K562 treated with DMSO at 1 percent for 12 hours (cell line): ENCODE results near the gene LRRC19. TPM values are rescaled to one million over a fixed set of nuclear protein-coding genes. Genes with fewer than 3 reads are reported as not detected.

ENCODE experiments used
- total RNA-seq: library from RNA; unstranded; fragments of 300-600 nt; gene quantifications from 2 replicates; pipeline ENCODE4 v1.2.3, GENCODE V29; 2022; ENCODE audit not compliant: insufficient read depth

LRRC19 gene
- total RNA-seq, result not detected in 2 replicates

DNA sequence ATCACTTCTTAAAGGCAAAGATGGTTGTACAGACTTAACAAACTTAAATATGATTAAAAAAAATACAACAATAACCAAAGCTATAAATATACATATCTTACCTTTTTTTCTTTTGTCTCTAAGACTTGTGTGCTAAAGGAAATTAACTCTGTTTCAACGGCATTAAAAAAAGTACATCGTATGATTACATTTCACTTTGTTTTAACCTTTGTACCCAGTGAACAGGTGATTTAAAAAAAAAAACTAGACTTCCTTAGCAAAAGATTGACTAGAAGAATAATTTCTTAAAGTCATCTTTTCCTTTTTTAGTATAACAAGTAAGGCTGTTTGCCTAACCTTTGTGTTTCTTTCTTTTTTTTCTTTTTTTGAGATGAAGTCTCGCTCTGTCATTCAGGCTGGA is at the start of gene LRRC19:
TSS of gene LRRC19 (minus strand) at position 182 of the 400 bp plus-strand sequence. CDS start 5,978 bp downstream, outside the sequence.

DNA sequence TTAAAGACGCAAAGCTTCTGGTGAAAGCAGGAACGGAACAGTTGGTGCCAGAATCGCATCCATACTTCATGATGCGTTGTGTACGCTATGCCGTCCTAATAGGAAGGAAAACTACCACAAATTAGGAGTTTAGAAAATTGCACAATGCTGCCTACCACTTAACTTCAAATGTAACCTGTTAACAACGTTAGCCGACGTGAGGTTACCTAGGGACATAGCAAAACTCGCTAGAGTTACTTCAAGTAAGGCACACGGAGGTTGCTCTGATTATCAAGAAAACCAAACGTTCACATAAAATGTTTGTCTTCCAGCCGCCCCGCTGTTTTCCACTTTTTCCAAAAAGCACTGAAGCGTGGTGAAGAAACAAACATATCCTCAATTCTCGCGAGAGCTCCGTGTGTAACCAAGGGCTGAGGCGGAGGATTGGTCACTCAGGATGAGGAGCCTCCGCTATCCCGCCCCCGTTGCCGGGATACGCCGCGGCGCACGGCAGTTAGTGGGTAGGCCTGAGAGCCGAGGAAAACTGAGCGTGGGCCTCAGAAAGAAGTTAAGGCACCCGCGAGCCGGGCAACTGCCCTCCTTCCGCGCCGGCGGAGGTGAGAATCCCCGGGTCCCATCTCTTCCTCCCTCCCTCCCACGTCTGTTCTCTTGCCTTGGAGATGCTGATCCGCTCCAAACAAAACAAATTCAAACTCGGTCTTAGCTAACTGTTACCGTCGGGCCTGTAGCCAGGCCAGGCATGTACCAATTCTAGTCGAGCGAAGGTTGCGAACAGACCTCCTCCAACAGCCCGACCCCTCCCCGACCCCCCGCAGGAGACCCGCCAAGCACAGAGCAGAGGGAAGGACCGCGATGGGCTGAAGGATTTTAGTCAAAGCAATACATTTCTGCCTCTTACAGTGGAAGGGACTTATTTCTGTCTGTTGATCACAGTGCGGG is 49.3 kb downstream of the LRRC19 start, which contains the start of gene IFT74:
TSS of gene IFT74 (plus strand) at position 492 of the 939 bp plus-strand sequence. CDS start 5,556 bp downstream, outside the sequence.

DNA sequence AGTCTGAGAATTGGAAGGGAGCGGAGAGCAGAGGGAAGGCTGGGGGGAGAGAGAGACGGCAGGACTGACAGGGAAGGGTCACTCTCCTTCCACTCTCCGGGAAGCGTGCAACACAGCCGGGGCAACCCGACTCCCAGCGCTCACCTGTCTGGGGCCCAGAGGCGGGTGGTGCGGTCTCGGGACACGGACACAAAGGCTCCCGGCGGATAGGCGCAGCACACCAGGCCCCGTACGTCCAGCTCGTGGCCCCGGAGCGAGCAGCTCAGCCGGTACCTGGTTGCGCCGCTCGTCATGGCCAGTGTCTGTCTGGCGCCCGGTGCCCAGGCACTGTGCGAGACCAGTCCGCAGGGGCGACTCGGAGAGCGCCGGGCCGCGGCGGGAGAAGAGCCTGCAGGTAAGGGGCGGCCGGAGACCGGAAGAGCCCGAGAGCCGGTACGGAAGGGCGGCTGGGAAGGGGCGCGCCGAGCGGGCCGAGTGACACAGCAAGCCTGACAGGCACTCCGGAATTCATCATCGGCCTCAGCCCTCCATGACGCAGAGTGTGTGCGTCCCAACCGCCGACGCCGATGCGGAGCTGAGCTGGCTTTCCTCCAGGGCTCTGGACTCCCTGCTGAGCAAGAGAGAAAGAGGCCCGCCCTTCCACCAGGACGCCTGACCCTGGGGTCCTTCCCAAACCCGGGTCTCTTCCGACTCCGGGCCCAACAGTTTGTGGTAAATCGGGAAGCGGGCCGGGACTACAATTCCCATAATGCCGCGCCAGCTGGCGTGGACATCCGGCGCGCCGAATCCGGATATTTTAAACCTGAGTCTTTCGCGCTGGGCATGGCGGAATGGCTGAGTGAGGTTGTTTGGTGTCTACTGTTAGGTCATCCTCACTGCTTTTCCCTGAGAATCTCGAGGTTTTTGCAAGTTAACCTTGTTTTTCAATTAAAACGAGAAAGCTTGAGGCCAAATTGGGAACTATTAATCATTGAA is 58.4 kb downstream of the LRRC19 start, which contains the start of gene PLAA:
TSS of gene PLAA (minus strand) at position 490 of the 975 bp plus-strand sequence. CDS start at position 293, 197 bp downstream.

Other genes starting within 250 kb of the LRRC19 start
- 4.4 and 10.2 TPM in 2 replicates for gene CAAP1, start 112.9 kb downstream of the LRRC19 start, total RNA-seq
- gene PLAA, start 58.4 kb downstream of the LRRC19 start, total RNA-seq, result 4.1 and 14.9 TPM in 2 replicates
- gene IFT74, start 49.3 kb downstream of the LRRC19 start, total RNA-seq, result 2.0 and 5.6 TPM in 2 replicates
- not detected in 2 replicates for gene TEK, start 103.6 kb upstream of the LRRC19 start, total RNA-seq